H1 (cell line): ENCODE results near the gene CHST12. TPM values are rescaled to one million over a fixed set of nuclear protein-coding genes. Genes with fewer than 3 reads are reported as not detected.

Source experiments
- CBX5 ChIP-seq: fragments of 300-800, 300-1000 bp; sonication (generic); IDR thresholded peaks from 2 replicates; pipeline ENCODE4 v1.7.1; 2016; ENCODE audit warnings: antibody characterized with exemption, low read length, low read depth
- KDM4A ChIP-seq: IDR thresholded peaks from one replicate; pipeline ENCODE4 v1.7.1; 2012; ENCODE audit warnings: low read depth, mild to moderate bottlenecking, moderate library complexity, low read length, inconsistent platforms; ENCODE audit not compliant: severe bottlenecking
- MAFK ChIP-seq: IDR thresholded peaks from 2 replicates; pipeline ENCODE4 v1.6.1; 2012; ENCODE audit warnings: low read depth, mild to moderate bottlenecking, improper control_type of control experiment, low read length
- RNF2 ChIP-seq: fragments of 200-900, 300-1000 bp; sonication (generic); IDR thresholded peaks from 2 replicates; pipeline ENCODE4 v1.7.1; 2016; ENCODE audit warnings: borderline replicate concordance, low read depth, mild to moderate bottlenecking, antibody characterized with exemption, low read length; ENCODE audit not compliant: poor library complexity, severe bottlenecking; ENCODE audit errors: missing control alignments
- TAF7 ChIP-seq: optimal IDR thresholded peaks from 2 replicates; pipeline ENCODE3; 2011; ENCODE audit warnings: low read depth, mild to moderate bottlenecking, inconsistent platforms, low read length, moderate library complexity, borderline replicate concordance
- polyA plus RNA-seq, 7 experiments: library from polyadenylated mRNA; depleted of rRNA in 3 of 7; stranded (reverse) in 5 of 7; unstranded in 2 of 7; fragments of >200 nt in 5 of 7; fragments of 200-250 nt in 2 of 7; gene quantifications; 1 replicate in 5 of 7; 2 replicates in 1 of 7; 4 replicates in 1 of 7; pipeline versions ENCODE4 v1.2.1 to v1.2.3, GENCODE V29; 2011 to 2013; ENCODE audit warnings: missing spikeins in 2 of 7, mixed read lengths in 2 of 7
- total RNA-seq: library from RNA; stranded (reverse); fragmentation: NEBNext Ultra II Directional; extraction: Animal tissue kit (Norgen Biotek cat#: 25700); gene quantifications from 2 replicates; pipeline ENCODE4 v1.2.1, GENCODE V29; 2021
- TF ChIP-seq, protein P1 (sequence below): fragments of 300-600 bp; sonication (generic); IDR thresholded peaks from 2 replicates; pipeline ENCODE4 v1.7.1; 2012; ENCODE audit warnings: low read length, moderate library complexity, mild to moderate bottlenecking, inconsistent platforms; ENCODE audit not compliant: insufficient replicate concordance

The CHST12 gene
- total and polyA plus RNA-seq, 2 of the 8 experiments (the other 6 are each of a cell fraction or from before 2014, with no cell fraction given), result 13.4 to 24.1 TPM

DNA sequence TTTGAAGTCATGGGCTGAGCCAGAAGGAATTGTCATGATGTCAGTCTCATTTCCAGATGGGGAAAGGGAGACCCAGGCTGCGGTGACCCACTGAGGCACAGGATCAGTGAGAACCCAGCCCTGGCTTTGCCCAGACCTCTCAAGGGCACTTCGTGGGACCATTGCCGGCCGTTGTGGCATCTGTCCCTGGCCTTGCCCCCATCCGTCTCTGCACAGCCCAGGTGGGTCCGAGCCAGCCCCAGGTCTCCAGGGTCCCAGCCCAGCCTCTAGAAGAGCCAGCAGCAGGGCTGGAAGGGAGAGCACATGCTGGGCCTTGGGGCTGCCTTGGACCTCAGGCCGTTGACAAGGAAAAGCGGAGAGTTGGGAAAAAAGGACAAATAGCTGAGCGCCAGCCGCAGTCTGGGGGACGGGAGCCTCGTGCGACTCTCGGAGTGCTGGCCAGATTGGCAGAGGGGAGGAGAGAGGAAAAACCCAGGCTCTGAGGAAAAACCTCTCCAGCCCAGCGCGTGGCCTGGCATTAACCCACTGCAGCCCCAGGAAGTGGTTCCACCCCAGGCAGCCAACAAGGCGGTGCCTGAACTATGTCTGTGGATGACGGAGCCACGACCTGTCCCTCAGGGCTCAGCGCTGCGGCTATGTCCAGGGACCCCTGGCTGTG is 42.6 kb downstream of the CHST12 start (continued):
- TF ChIP-seq, protein P1, sequence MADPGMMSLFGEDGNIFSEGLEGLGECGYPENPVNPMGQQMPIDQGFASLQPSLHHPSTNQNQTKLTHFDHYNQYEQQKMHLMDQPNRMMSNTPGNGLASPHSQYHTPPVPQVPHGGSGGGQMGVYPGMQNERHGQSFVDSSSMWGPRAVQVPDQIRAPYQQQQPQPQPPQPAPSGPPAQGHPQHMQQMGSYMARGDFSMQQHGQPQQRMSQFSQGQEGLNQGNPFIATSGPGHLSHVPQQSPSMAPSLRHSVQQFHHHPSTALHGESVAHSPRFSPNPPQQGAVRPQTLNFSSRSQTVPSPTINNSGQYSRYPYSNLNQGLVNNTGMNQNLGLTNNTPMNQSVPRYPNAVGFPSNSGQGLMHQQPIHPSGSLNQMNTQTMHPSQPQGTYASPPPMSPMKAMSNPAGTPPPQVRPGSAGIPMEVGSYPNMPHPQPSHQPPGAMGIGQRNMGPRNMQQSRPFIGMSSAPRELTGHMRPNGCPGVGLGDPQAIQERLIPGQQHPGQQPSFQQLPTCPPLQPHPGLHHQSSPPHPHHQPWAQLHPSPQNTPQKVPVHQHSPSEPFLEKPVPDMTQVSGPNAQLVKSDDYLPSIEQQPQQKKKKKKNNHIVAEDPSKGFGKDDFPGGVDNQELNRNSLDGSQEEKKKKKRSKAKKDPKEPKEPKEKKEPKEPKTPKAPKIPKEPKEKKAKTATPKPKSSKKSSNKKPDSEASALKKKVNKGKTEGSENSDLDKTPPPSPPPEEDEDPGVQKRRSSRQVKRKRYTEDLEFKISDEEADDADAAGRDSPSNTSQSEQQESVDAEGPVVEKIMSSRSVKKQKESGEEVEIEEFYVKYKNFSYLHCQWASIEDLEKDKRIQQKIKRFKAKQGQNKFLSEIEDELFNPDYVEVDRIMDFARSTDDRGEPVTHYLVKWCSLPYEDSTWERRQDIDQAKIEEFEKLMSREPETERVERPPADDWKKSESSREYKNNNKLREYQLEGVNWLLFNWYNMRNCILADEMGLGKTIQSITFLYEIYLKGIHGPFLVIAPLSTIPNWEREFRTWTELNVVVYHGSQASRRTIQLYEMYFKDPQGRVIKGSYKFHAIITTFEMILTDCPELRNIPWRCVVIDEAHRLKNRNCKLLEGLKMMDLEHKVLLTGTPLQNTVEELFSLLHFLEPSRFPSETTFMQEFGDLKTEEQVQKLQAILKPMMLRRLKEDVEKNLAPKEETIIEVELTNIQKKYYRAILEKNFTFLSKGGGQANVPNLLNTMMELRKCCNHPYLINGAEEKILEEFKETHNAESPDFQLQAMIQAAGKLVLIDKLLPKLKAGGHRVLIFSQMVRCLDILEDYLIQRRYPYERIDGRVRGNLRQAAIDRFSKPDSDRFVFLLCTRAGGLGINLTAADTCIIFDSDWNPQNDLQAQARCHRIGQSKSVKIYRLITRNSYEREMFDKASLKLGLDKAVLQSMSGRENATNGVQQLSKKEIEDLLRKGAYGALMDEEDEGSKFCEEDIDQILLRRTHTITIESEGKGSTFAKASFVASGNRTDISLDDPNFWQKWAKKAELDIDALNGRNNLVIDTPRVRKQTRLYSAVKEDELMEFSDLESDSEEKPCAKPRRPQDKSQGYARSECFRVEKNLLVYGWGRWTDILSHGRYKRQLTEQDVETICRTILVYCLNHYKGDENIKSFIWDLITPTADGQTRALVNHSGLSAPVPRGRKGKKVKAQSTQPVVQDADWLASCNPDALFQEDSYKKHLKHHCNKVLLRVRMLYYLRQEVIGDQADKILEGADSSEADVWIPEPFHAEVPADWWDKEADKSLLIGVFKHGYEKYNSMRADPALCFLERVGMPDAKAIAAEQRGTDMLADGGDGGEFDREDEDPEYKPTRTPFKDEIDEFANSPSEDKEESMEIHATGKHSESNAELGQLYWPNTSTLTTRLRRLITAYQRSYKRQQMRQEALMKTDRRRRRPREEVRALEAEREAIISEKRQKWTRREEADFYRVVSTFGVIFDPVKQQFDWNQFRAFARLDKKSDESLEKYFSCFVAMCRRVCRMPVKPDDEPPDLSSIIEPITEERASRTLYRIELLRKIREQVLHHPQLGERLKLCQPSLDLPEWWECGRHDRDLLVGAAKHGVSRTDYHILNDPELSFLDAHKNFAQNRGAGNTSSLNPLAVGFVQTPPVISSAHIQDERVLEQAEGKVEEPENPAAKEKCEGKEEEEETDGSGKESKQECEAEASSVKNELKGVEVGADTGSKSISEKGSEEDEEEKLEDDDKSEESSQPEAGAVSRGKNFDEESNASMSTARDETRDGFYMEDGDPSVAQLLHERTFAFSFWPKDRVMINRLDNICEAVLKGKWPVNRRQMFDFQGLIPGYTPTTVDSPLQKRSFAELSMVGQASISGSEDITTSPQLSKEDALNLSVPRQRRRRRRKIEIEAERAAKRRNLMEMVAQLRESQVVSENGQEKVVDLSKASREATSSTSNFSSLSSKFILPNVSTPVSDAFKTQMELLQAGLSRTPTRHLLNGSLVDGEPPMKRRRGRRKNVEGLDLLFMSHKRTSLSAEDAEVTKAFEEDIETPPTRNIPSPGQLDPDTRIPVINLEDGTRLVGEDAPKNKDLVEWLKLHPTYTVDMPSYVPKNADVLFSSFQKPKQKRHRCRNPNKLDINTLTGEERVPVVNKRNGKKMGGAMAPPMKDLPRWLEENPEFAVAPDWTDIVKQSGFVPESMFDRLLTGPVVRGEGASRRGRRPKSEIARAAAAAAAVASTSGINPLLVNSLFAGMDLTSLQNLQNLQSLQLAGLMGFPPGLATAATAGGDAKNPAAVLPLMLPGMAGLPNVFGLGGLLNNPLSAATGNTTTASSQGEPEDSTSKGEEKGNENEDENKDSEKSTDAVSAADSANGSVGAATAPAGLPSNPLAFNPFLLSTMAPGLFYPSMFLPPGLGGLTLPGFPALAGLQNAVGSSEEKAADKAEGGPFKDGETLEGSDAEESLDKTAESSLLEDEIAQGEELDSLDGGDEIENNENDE, result no peak
- TF ChIP-seq KDM4A (no peak), TAF7 (no peak), MAFK (no peak), RNF2 (no peak), CBX5 (no peak)
